Heart left ventricle (tissue), 16 donors: Measurements from ENCODE around the gene SERAC1. TPM values are rescaled to one million over a fixed set of nuclear protein-coding genes. Genes with fewer than 3 reads are reported as not detected.
A peak's percentile ranks its signal among the peaks of the same experiment; 100 is the strongest.

Experiments used
- ATAC-seq, 4 donors: fragments of 200-7000 bp; cut with Tn5 transposase; one replicate each; pipeline ENCODE4 v1.9.1; 2020 to 2022; ENCODE audit warnings: moderate library complexity in 4 of 4, mild to moderate bottlenecking in 3 of 4, moderate number of reproducible peaks in 1 of 4
- DNase-seq, 5 donors: peaks; one replicate each; pipeline ENCODE4 v3.0.0-alpha.2; 2020
- H3K27ac ChIP-seq, 12 donors: fragments of 200-600 bp; sonication (generic) in 4 of 12; one replicate each; pipeline versions ENCODE4 v1.5.0 to v1.8.0; 2016 to 2022; ENCODE audit warnings: mild to moderate bottlenecking in 2 of 12
- H3K27me3 ChIP-seq, 9 donors: fragments of 200-600 bp; sonication (generic) in 2 of 9; one replicate each; pipeline versions ENCODE4 v1.5.1 to v1.8.0; 2016 to 2022; ENCODE audit warnings: mild to moderate bottlenecking in 3 of 9
- H3K36me3 ChIP-seq, 9 donors: fragments of 200-600 bp; sonication (generic) in 2 of 9; one replicate each; pipeline versions ENCODE4 v1.5.0 to v1.8.0; 2018 to 2022; ENCODE audit warnings: mild to moderate bottlenecking in 2 of 9
- H3K4me1 ChIP-seq, 12 donors: fragments of 200-600 bp; sonication (generic) in 4 of 12; one replicate each; pipeline versions ENCODE4 v1.5.0 to v1.8.0; 2016 to 2022; ENCODE audit warnings: mild to moderate bottlenecking in 3 of 12
- H3K4me3 ChIP-seq, 12 donors: fragments of 200-600 bp; sonication (generic) in 4 of 12; one replicate each; pipeline versions ENCODE4 v1.5.0 to v1.8.0; 2017 to 2022; ENCODE audit warnings: mild to moderate bottlenecking in 9 of 12, moderate library complexity in 4 of 12
- H3K9me3 ChIP-seq, 12 donors: fragments of 200-600 bp; sonication (generic) in 4 of 12; one replicate each; pipeline versions ENCODE4 v1.5.0 to v1.8.0; 2016 to 2022; ENCODE audit warnings: mild to moderate bottlenecking in 1 of 12
- CTCF ChIP-seq, 12 donors: fragments of 200-600 bp; sonication (generic) in 4 of 12; IDR thresholded peaks; one replicate each; pipeline versions ENCODE4 v1.5.0 to v1.8.0; 2018 to 2022; ENCODE audit warnings: antibody characterized with exemption in 12 of 12, mild to moderate bottlenecking in 5 of 12
- POLR2A ChIP-seq, 2 donors: fragments of 450-650 bp; IDR thresholded peaks; one replicate each; pipeline ENCODE4 v1.6.1; 2017; ENCODE audit warnings: antibody characterized with exemption in 2 of 2, mild to moderate bottlenecking in 2 of 2, moderate library complexity in 2 of 2
- WGBS, 4 donors: extraction: QIAGEN DNeasy Blood & Tissue Kit in 2 of 4; methylation state at CpG; one replicate each; pipeline versions ENCODE4 v1.1.5 to v1.1.7; 2013 to 2018; 5-methylcytosine and 5-hydroxymethylcytosine counted together
- intact Hi-C, 10 donors: fragments of 100-400 bp; cut with DNase I; formaldehyde crosslinking; loops; one replicate each; pipeline versions ENCODE4 v1.11.1 to v1.14.2; 2022
- polyA plus RNA-seq, 2 donors: library from polyadenylated mRNA; stranded (reverse); fragments of 200-250 nt; gene quantifications; one replicate each; pipeline ENCODE4 v1.2.3, GENCODE V29; 2013
- total RNA-seq, 9 donors: library from RNA; depleted of rRNA in 2 of 9; stranded (reverse); fragments of >200 nt in 2 of 9; fragmentation: NEBNext Ultra II Directional in 3 of 9; extraction: Animal tissue kit (Norgen Biotek cat#: 25700) in 3 of 9; gene quantifications; one replicate each; pipeline versions ENCODE4 v1.1.0 to v1.2.4, GENCODE V29; 2016 to 2023
- donor health status: ischemic (EF 13 %, LVEDD 7.1; RV severe dilation, severe dysfunction).
- donor health status: healthy with polysubstance abuse.
- donor health status: DM: no; HTN: yes; CAD: no.
- donor health status: DM: no; HTN: no; CAD: no.
- donor health status: ischemic (EF 25% LVEDD 6.9; RV normal size, moderate dysfunction).
- donor health status: ischemic (EF 25% LVEDD 5.7; RV mildly dilated, moderate dysfunction).
- donor health status: healthy.
- donor health status: DM: yes; HTN: yes; CAD: no.
- donor health status: ischemic (EF 35%, LVEDD 5.7; RV mildly dilated, moderate dysfunction).
- donor health status: nonischemic (EF 11% LVEDD 7.7; RV severe dilation, severe dysfunction).
- donor health status: DM: yes; HTN: yes; CAD: no.
- donor health status: PGD.
- donor health status: ischemic (EF 29% LVEDD 5.4; RV normal size, mild dysfunction).
- donor health status: nonischemic (EF 23%, LVEDD 6.1; RV moderate dilation, normal function).

SERAC1 gene
- total and polyA plus RNA-seq, 11 donors: 1.5 to 7.0 (median 5.5) TPM

- Histone ChIP-seq H3K4me3 (no peak overlapping the region), H3K9me3 (no peaks in the 10 kb centered on the region), H3K4me1 (peaks cover 0 to 7% (median 0%) of the 10 kb centered on the region in 12 donors), H3K36me3 (peaks cover 0 to 96% (median 55%) of the 10 kb centered on the region in 9 donors), H3K27ac (no peak overlapping the region), H3K27me3 (no peaks in the 10 kb centered on the region)
- DNase-seq: no peak
- 91 to 95% (median 94%) methylated on average over 10 of the region's 10 CpGs for WGBS, 4 donors
- intact Hi-C loops: loop anchor here in 4 of 10 donors (10.0 kb wide), 3 partner anchors 143 to 763 kb away; no protein-coding TSS in a partner anchor
- TF ChIP-seq POLR2A (IDR thresholded peaks at IDR 0.05) (no peak), CTCF (IDR thresholded peaks at IDR 0.05) (no peak)
- peak in 1 of 4 donors; percentile 8 for ATAC-seq
These were observed 90.4 kb downstream of the SERAC1 start for GRCh38 chr6:158077676-158078075.

GRCh38 chr6:158076548-158076947, 91.5 kb downstream of the SERAC1 start:
- Histone ChIP-seq H3K4me1 (peaks cover 0 to 16% (median 0%) of the 10 kb centered on the region in 12 donors), H3K27me3 (no peaks in the 10 kb centered on the region), H3K9me3 (no peaks in the 10 kb centered on the region), H3K27ac (no peak overlapping the region), H3K4me3 (no peak overlapping the region), H3K36me3 (peaks cover 0 to 93% (median 53%) of the 10 kb centered on the region in 9 donors)
- 94 to 95% (median 94%) methylated on average over 18 of the region's 18 CpGs for WGBS, 4 donors
- intact Hi-C loops: loop anchor here in 4 of 10 donors (10.0 kb wide), 3 partner anchors 142 to 762 kb away; no protein-coding TSS in a partner anchor
- DNase-seq (peak in 1 of 5 donors; percentile 45), ATAC-seq (no peak)
- no peak for TF ChIP-seq CTCF (IDR thresholded peaks at IDR 0.05)
- no peak for TF ChIP-seq POLR2A (IDR thresholded peaks at IDR 0.05)

GRCh38 chr6:158073776-158074175, 94.3 kb downstream of the SERAC1 start:
- DNase-seq (no peak), ATAC-seq (no peak)
- Histone ChIP-seq H3K4me3 (no peak overlapping the region), H3K4me1 (peaks cover 0 to 32% (median 5%) of the 10 kb centered on the region in 12 donors), H3K27me3 (no peaks in the 10 kb centered on the region), H3K36me3 (peaks cover 0 to 90% (median 49%) of the 10 kb centered on the region in 9 donors), H3K9me3 (no peaks in the 10 kb centered on the region), H3K27ac (no peak overlapping the region)
- TF ChIP-seq POLR2A (IDR thresholded peaks at IDR 0.05): no peak
- TF ChIP-seq CTCF (IDR thresholded peaks at IDR 0.05): no peak
- WGBS, 4 donors: 52 to 79% (median 59%) methylated on average over 3 of the region's 3 CpGs
- intact Hi-C loops: loop anchor here (1.0 to 10.0 kb wide), 9 partner anchors 46 to 759 kb away; partner anchors contain the start of gene SYNJ2 (in 4 of the 10)

GRCh38 chr6:158072083-158072721, 95.9 kb downstream of the SERAC1 start:
- no peaks in the 10 kb centered on the region for H3K27me3 ChIP-seq
- H3K9me3 ChIP-seq: no peaks in the 10 kb centered on the region
- intact Hi-C loops: loop anchor here (1.0 to 10.0 kb wide), 10 partner anchors 45 to 757 kb away; partner anchors contain the start of gene SYNJ2 (in 5 of the 10)
- H3K36me3 ChIP-seq: peaks cover 0 to 87% (median 40%) of the 10 kb centered on the region in 9 donors
- TF ChIP-seq CTCF (IDR thresholded peaks at IDR 0.05) (peak; percentile 74 to 94 (median 86)), POLR2A (IDR thresholded peaks at IDR 0.05) (no peak)
- H3K4me3 ChIP-seq: no peak overlapping the region
- peak; percentile 38 to 70 (median 66) for ATAC-seq
- no peak overlapping the region for H3K27ac ChIP-seq
- WGBS, 4 donors: 20 to 23% (median 21%) methylated on average over 16 of the region's 16 CpGs
- DNase-seq: peak; percentile 68 to 83 (median 75)
- H3K4me1 ChIP-seq: peaks cover 0 to 39% (median 8%) of the 10 kb centered on the region in 12 donors
